GM23248 (cell line): ENCODE results near the gene KCND3. TPM values are rescaled to one million over a fixed set of nuclear protein-coding genes. Genes with fewer than 3 reads are reported as not detected.

ENCODE experiments used
- DNase-seq: peaks from one replicate; pipeline ENCODE4 v3.0.0-alpha.2; 2015
- H2AFZ ChIP-seq: fragments of 200-600 bp; sonication (generic); 2 replicates; pipeline ENCODE4 v1.6.1; 2016; ENCODE audit warnings: antibody characterized with exemption
- H3F3A ChIP-seq: fragments of 200-600 bp; sonication (generic); 2 replicates; pipeline ENCODE4 v1.6.1; 2016; ENCODE audit warnings: mild to moderate bottlenecking, antibody characterized with exemption, mixed run types; ENCODE audit not compliant: insufficient read depth
- H3K27ac ChIP-seq: fragments of 200-600 bp; sonication (generic); 2 replicates; pipeline ENCODE4 v1.5.1; 2016; ENCODE audit warnings: mild to moderate bottlenecking
- H3K27me3 ChIP-seq: fragments of 200-600 bp; sonication (generic); replicated peaks from 2 replicates; pipeline ENCODE4 v1.6.1; 2016; ENCODE audit warnings: mild to moderate bottlenecking; ENCODE audit not compliant: insufficient read depth
- H3K36me3 ChIP-seq: fragments of 200-600 bp; sonication (generic); 2 replicates; pipeline ENCODE4 v1.6.1; 2016; ENCODE audit warnings: low read depth, mild to moderate bottlenecking
- H3K4me1 ChIP-seq: fragments of 200-600 bp; sonication (generic); 2 replicates; pipeline ENCODE4 v1.6.1; 2016; ENCODE audit warnings: mild to moderate bottlenecking; ENCODE audit not compliant: insufficient read depth
- H3K4me2 ChIP-seq: fragments of 200-600 bp; sonication (generic); one replicate; pipeline ENCODE4 v1.6.1; 2016; ENCODE audit warnings: mild to moderate bottlenecking; ENCODE audit not compliant: unreplicated experiment
- H3K4me3 ChIP-seq: fragments of 200-600 bp; sonication (generic); 2 replicates; pipeline ENCODE4 v1.5.1; 2016; ENCODE audit warnings: mild to moderate bottlenecking
- H3K79me2 ChIP-seq: fragments of 200-600 bp; sonication (generic); 2 replicates; pipeline ENCODE4 v1.6.1; 2016; ENCODE audit warnings: mild to moderate bottlenecking; ENCODE audit not compliant: insufficient read depth
- H3K9ac ChIP-seq: fragments of 200-600 bp; sonication (generic); 2 replicates; pipeline ENCODE4 v1.6.1; 2016; ENCODE audit warnings: mild to moderate bottlenecking
- H3K9me2 ChIP-seq: fragments of 200-600 bp; sonication (generic); 2 replicates; pipeline ENCODE4 v1.6.1; 2016; ENCODE audit warnings: mixed run types, mild to moderate bottlenecking, moderate library complexity; ENCODE audit not compliant: insufficient read depth
- H3K9me3 ChIP-seq: fragments of 200-600 bp; sonication (generic); one replicate; pipeline ENCODE4 v1.6.1; 2017; ENCODE audit warnings: low read depth
- H4K20me1 ChIP-seq: fragments of 200-600 bp; sonication (generic); 2 replicates; pipeline ENCODE4 v1.6.0; 2016; ENCODE audit not compliant: insufficient read depth
- EZH2 ChIP-seq: fragments of 200-600 bp; sonication (generic); IDR thresholded peaks from 2 replicates; pipeline ENCODE4 v1.6.1; 2018; ENCODE audit warnings: antibody characterized with exemption, mild to moderate bottlenecking; ENCODE audit not compliant: insufficient read depth, poor library complexity, severe bottlenecking
- EZH2phosphoT487 ChIP-seq: fragments of 200-600 bp; sonication (generic); IDR thresholded peaks from 2 replicates; pipeline ENCODE4 v1.6.1; 2018; ENCODE audit warnings: antibody characterized with exemption, moderate library complexity, mild to moderate bottlenecking, low read depth; ENCODE audit not compliant: insufficient read depth
- WGBS, 2 experiments: methylation state at CpG; one replicate each; pipeline ENCODE4 v1.1.6; 2015 to 2017; ENCODE audit warnings: low lambda C conversion rate in 2 of 2, low coverage in 1 of 2; ENCODE audit errors: missing lambda C conversion rate in 2 of 2; 5-methylcytosine and 5-hydroxymethylcytosine counted together
- in situ Hi-C: fragments of 300-500 bp; cut with MboI; formaldehyde crosslinking; loops from 2 replicates; pipeline ENCODE4 v1.15.0; 2020
- polyA plus RNA-seq: library from polyadenylated mRNA; unstranded; fragments of >200 nt; fragmentation: Nextera tagmentation; extraction: Ambion mirVana; gene quantifications from 2 replicates; pipeline ENCODE4 v1.2.1, GENCODE V29; 2016
- total RNA-seq: library from RNA; depleted of rRNA; stranded (reverse); fragments of >200 nt; shearing (Covaris generic); gene quantifications from 2 replicates; pipeline ENCODE4 v1.2.3, GENCODE V29; 2014

The KCND3 gene
- total and polyA plus RNA-seq, 2 experiments from 2014 or later = 0.08 to 0.22 TPM

DNA sequence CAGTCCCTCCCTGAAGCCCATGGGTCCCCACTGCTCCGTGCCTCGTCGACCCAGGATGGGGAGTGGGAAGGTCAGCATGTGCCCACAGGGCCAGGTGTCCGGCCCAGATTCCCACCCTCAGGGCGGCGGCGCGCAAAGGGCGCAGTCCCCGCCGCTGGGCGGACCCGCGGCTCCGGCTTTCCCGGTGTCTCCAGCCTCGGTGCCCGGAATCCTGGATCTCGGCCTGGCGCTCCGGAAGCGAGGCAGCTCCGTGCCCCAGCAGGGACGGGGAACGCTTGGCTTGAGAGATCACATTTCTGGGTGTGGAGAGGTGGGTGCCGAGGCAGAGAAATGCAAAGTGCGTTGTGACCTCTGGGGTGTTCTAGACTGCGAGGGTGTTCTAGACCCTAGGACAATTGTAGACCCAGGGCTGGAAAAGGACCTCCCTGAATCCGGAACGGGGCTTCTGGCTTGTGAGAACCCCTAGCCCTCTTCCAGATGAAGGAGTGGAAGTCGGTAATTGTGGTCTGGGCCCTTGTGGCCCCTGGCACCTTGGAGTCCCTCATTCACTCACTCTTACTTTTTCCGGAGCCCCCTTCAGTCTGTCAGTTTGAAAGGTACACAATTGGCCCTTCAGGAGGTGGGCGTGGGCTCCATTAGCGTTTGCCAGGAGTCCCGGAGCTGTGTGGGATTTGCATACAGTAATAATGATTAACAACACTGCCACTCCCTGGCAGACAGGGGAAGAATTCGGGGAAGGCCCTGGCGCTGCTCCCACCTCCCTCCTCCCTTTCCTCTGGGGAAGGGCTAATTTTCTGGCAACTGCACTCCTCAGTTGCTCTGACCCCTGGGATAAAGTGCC is 1.6 kb upstream of the KCND3 start:
- Histone ChIP-seq H3K9ac (no peak overlapping the region), H2AFZ (no peak overlapping the region), H3K9me3 (no peaks in the 10 kb centered on the region), H3K4me2 (peak overlapping the region; percentile 51), H3K27me3 (peaks cover 51% of the 10 kb centered on the region), H4K20me1 (no peaks in the 10 kb centered on the region), H3K4me3 (peak overlapping the region; percentile 22), H3K9me2 (no peaks in the 10 kb centered on the region), H3K79me2 (no peaks in the 10 kb centered on the region), H3K27ac (no peak overlapping the region), H3K36me3 (no peaks in the 10 kb centered on the region), H3K4me1 (no peaks in the 10 kb centered on the region), H3F3A (no peaks in the 10 kb centered on the region)
- in situ Hi-C loops = no loop called here
- peak; percentile 53 for DNase-seq
- 1 to 3% methylated on average over 36 to 37 of the region's 37 CpGs for WGBS, 2 experiments
- TF ChIP-seq EZH2 (no peak), EZH2phosphoT487 (no peak)

DNA sequence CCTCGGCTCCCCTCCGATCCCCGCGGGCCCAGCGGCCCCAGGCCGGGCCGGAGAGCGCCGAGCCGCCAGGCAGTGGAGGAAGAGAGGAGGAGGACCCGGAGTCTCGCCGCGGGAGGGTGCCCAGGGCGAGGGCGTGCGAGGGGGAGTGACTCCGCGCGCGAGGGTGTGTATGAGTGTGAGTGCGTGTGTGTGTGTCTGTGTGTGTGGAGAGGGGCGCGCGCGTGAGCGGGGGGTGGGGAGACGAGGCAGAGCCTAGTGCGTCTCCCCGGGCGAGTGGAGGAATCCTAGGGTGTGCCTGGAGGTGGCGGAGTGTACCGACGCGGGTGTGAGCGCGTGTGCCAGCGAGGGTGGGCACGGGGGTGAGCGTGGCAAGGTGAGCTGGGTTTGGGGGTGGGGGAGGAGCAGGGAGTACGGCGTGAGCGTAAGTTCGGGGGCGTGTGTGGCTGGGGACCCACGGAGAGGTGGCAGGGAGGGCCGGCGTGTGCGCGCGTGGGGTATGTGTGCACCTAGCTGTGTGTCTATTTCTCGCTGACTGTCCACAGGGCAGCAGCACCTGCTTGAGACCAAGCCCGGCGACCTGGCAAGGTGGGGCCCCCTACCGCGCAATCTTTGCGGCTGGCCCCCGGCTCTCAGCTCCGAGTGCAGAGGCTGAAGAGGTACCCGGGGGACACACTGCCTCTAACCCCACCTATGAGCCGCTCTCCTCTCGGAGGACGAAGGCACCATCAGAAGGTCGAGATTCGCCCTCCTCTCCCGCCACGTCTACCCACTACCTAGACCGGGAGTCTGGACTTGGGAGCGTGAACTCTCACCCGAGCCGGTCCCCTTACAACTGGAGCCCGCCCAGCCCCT is 784 bp upstream of the KCND3 start:
- H3K36me3 ChIP-seq = no peaks in the 10 kb centered on the region
- H3F3A ChIP-seq = no peaks in the 10 kb centered on the region
- DNase-seq = peak; percentile 41
- H3K9me2 ChIP-seq = no peaks in the 10 kb centered on the region
- H3K27me3 ChIP-seq = peaks cover 51% of the 10 kb centered on the region
- H3K4me2 ChIP-seq = peak overlapping the region; percentile 51
- H4K20me1 ChIP-seq = no peaks in the 10 kb centered on the region
- H3K27ac ChIP-seq = no peak overlapping the region
- no peaks in the 10 kb centered on the region for H3K79me2 ChIP-seq
- no peak overlapping the region for H3K9ac ChIP-seq
- H2AFZ ChIP-seq = peak overlapping the region; percentile 51
- no peak for TF ChIP-seq EZH2phosphoT487
- TF ChIP-seq EZH2 = peak; percentile 58
- H3K4me3 ChIP-seq = peak overlapping the region; percentile 70
- in situ Hi-C loops = no loop called here
- no peaks in the 10 kb centered on the region for H3K4me1 ChIP-seq
- 2% methylated on average over 23 to 72 of the region's 72 CpGs for WGBS, 2 experiments
- no peaks in the 10 kb centered on the region for H3K9me3 ChIP-seq

DNA sequence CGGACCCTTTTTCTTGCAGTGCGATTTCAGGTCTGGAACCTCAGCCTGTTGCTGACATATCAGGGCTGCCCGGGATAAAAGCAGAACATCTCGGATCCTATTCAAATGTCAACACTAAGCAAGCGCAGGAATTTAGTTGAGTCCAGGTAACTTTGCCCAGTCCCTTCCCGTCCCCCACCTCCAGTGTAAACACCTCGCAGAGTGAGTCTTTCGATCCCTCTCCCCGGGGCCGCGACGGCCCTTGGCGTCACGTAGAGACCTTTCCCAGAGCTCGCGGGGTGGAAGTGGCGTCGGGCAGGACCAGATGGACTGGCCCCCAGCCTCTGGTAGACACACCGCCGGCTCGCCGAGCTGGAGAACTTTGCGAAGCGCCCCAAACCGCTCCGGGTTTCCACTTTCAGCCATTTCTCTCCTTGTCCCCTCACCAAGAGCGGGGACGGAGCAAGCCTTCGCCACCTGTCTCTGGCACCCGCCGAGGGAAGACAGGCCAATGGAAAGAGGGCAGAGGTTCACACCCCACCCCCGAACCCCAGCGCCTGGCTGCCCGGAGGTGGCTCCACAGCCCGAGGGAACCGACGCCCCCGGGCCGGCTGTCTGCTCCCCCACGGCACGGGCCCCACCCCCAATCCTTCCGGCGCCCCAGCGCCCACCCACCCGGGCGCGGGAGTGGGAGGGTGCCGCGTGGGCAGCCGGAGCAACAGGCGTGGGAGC is 570 bp downstream of the KCND3 start:
- H3K9me3 ChIP-seq = no peaks in the 10 kb centered on the region
- no peaks in the 10 kb centered on the region for H3K4me1 ChIP-seq
- DNase-seq = peak; percentile 15
- H3K4me3 ChIP-seq = peak overlapping the region; percentile 70
- H3K79me2 ChIP-seq = no peaks in the 10 kb centered on the region
- no peak overlapping the region for H2AFZ ChIP-seq
- H3F3A ChIP-seq = no peaks in the 10 kb centered on the region
- in situ Hi-C loops = no loop called here
- WGBS, 2 experiments = 9 to 11% methylated on average over 41 to 51 of the region's 51 CpGs
- no peaks in the 10 kb centered on the region for H3K9me2 ChIP-seq
- H4K20me1 ChIP-seq = no peaks in the 10 kb centered on the region
- no peak overlapping the region for H3K9ac ChIP-seq
- TF ChIP-seq EZH2phosphoT487 (no peak), EZH2 (no peak)
- no peaks in the 10 kb centered on the region for H3K36me3 ChIP-seq
- H3K27me3 ChIP-seq = peaks cover 39% of the 10 kb centered on the region
- H3K4me2 ChIP-seq = no peak overlapping the region
- H3K27ac ChIP-seq = no peak overlapping the region

DNA sequence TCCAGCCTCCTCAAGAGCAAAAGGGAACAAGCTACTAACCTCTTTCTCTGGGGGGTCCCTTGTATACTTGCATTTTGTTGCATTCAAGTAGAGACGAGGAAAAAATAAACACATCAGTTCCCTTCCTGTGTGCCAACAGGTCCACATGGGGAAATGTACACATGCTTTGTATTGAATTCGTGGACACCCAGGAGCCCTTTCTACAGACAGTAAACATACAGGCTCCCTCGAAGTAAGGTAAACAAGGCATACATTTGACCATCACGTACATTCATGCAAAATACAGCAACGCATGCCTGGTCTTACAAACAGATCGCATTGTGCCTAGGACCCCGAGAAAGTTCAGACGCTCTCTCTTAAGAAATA is 1.1 kb downstream of the KCND3 start:
- H3K36me3 ChIP-seq = no peaks in the 10 kb centered on the region
- H3K27ac ChIP-seq = no peak overlapping the region
- no peak overlapping the region for H3K9ac ChIP-seq
- no peak overlapping the region for H3K4me3 ChIP-seq
- no peaks in the 10 kb centered on the region for H3K79me2 ChIP-seq
- no peaks in the 10 kb centered on the region for H3F3A ChIP-seq
- DNase-seq = no peak
- no peaks in the 10 kb centered on the region for H3K4me1 ChIP-seq
- H3K27me3 ChIP-seq = peaks cover 34% of the 10 kb centered on the region
- WGBS, 2 experiments = 71 to 80% methylated on average over 8 of the region's 8 CpGs
- in situ Hi-C loops = no loop called here
- no peaks in the 10 kb centered on the region for H3K9me3 ChIP-seq
- H3K9me2 ChIP-seq = no peaks in the 10 kb centered on the region
- no peak overlapping the region for H2AFZ ChIP-seq
- no peak overlapping the region for H3K4me2 ChIP-seq
- H4K20me1 ChIP-seq = no peaks in the 10 kb centered on the region
- TF ChIP-seq EZH2 = no peak
- no peak for TF ChIP-seq EZH2phosphoT487
